Measurements from ENCODE around the gene UMAD1.

DNA sequence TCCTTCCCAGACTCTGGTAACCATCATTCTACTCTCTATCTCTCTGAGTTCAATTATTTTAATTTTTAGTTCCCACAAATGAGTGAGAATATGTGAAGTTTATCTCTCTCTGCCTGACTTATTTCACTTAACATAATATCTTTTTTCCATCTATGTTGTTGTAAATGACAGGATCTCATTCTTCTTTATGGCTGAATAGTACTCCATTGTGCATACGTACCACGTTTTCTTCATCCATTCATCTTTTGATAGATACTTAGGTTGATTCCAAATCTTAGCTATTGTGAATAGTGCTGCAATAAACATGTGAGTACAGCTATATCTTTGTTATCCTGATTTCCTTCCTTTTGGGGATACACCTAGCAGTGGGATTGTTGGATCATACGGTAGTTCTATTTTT, 54.0 kb downstream of the UMAD1 start:
- TF ChIP-seq, protein P1, sequence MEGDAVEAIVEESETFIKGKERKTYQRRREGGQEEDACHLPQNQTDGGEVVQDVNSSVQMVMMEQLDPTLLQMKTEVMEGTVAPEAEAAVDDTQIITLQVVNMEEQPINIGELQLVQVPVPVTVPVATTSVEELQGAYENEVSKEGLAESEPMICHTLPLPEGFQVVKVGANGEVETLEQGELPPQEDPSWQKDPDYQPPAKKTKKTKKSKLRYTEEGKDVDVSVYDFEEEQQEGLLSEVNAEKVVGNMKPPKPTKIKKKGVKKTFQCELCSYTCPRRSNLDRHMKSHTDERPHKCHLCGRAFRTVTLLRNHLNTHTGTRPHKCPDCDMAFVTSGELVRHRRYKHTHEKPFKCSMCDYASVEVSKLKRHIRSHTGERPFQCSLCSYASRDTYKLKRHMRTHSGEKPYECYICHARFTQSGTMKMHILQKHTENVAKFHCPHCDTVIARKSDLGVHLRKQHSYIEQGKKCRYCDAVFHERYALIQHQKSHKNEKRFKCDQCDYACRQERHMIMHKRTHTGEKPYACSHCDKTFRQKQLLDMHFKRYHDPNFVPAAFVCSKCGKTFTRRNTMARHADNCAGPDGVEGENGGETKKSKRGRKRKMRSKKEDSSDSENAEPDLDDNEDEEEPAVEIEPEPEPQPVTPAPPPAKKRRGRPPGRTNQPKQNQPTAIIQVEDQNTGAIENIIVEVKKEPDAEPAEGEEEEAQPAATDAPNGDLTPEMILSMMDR (IDR thresholded peaks at IDR 0.05) = no peak
- no peak for TF ChIP-seq POLR2A (IDR thresholded peaks at IDR 0.05)

Data from Peyer's patch (tissue), 4 donors.